ENCODE results near the gene AK8.

The AK8 gene

GRCh38 chr9:132910376-132910775 lies 32.3 kb upstream of the AK8 start:
- H3K27ac ChIP-seq = no peak overlapping the region
- no peak for TF ChIP-seq CTCF (IDR thresholded peaks at IDR 0.05)
- no peak for TF ChIP-seq ZFX (IDR thresholded peaks at IDR 0.05; ENCODE audit: borderline replicate concordance)

- H3K27ac ChIP-seq = no peak overlapping the region
- no peak for TF ChIP-seq CTCF (IDR thresholded peaks at IDR 0.05)
- no peak for TF ChIP-seq ZFX (IDR thresholded peaks at IDR 0.05; ENCODE audit: borderline replicate concordance)
Observed at GRCh38 chr9:132909311-132909710, 31.2 kb upstream of the AK8 start.

DNA sequence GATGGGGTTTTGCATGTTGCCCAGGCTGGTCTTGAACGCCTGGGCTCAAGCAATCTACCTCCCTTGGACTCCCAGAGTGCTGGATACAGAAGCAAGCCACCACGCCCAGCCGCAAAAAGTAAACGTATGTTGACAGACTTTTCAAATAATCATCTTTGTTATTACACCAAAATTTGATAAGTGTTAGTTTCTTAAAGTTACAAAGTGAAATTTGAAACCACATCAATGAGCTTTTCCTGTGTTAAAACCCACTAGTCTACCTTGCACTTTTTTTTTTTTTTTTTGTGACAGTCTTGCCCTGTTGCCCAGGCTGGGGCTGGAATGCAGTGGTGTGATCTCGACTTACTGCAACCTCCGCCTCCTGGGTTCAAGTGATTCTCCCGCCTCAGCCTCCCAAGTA lies 30.6 kb upstream of the AK8 start:
- TF ChIP-seq ZFX (IDR thresholded peaks at IDR 0.05; ENCODE audit: borderline replicate concordance) (no peak), CTCF (IDR thresholded peaks at IDR 0.05) (no peak)
- H3K27ac ChIP-seq = no peak overlapping the region

DNA sequence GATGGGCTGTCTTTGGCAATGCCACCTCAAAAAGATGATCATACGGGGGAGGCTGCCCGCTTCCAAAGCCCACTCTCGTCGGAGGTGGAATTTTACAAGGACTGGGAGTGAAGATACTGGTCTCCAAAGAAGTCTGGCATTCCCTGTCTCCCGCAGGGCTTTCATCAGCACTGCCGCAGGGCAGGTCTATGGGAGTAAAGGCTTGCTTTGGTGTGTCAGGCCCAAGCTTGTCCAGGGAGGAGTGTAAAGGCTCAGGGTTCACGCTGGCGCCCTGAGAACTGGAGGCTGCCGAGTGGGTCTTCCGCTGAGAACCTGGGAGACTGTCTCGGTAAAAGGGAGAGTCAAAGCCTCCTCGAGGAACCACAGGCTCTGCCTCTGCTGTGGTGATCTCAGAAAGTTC lies 27.6 kb upstream of the AK8 start:
- no peak overlapping the region for H3K27ac ChIP-seq
- TF ChIP-seq CTCF (IDR thresholded peaks at IDR 0.05) = no peak
- no peak for TF ChIP-seq ZFX (IDR thresholded peaks at IDR 0.05; ENCODE audit: borderline replicate concordance)

- no peak overlapping the region for H3K27ac ChIP-seq
- TF ChIP-seq CTCF (IDR thresholded peaks at IDR 0.05) (no peak), ZFX (IDR thresholded peaks at IDR 0.05; ENCODE audit: borderline replicate concordance) (no peak)
Observed at GRCh38 chr9:132903574-132904492, 25.7 kb upstream of the AK8 start.

DNA sequence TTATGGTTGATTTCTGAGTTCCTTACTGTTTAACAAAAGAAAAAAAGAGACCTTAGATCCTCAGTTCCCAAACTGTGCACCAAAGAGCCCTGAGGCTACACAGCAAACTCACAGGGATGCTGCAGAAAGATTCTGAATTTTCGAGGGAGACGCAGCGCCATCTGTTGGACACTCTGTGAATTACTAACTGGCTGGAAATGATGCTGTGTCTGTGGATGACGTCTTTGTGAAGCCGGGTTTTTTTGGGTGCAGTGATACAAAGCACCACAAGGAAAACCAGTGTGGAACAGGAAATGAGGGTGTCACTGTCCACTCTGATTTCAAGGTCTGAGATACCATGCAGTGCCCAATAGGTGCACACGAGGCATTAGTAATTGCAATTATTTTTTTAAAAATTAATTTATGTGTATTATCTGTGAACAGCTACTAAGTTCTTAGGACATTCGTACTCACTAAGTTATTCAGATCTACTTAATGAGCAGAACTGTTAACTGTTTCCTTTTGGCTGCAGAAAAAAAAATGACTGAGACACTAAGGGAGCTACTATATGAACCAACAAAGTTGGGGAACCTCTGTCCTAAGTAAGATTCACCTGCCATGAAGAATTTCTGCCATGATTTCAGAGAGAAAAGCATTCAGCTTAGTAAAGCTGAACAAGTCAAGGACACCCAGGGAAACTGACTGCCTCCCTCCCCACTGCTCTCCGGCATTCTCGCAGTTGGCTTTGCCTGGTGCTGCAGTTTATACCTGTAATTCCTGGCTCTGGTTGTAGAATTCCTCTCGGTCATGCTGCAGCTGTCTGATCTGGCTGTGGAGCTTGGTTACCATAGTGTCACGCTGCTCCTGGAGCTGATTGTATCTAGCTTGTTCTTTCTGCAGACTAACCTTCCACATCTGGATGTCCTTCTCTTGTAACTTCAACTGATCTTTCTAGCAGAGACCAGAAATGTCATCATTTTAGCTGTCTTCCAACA lies 24.1 kb upstream of the AK8 start:
- no peak overlapping the region for H3K27ac ChIP-seq
- TF ChIP-seq ZFX (IDR thresholded peaks at IDR 0.05; ENCODE audit: borderline replicate concordance) (no peak), CTCF (IDR thresholded peaks at IDR 0.05) (peak; percentile 93)
